IPS-NIHi11 (cell line): ENCODE measurements around the gene PSG2.
"Not testable (repeated sequence)": the region's sequence is repeated elsewhere in the genome, so short reads cannot be mapped to it uniquely, and the experiment has no call there.

ENCODE experiments used
- DNase-seq: peaks from one replicate; pipeline ENCODE4 v3.0.0; 2012; ENCODE audit warnings: mixed read lengths, low spot score

PSG2 gene

DNA sequence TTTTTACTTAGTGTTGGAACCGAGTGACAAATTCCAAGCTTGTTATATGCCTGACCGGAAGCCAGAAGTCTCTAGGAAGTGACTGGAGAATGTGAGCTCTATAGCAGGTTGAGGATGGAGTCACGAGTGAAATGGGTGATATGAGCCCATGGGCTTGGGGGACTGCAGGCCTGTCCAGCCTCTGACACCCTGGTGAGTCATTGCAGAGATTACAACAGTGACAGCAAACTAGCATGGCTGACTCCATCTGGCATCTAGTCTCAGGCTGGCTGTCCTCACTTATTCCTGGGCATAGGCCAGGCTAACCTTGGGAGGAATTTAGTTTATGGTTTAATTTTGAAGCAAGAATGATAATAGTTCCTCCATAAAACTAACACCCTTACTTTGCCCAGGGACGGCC, 4.6 kb downstream of the PSG2 start:
- DNase-seq: not testable (repeated sequence)

DNA sequence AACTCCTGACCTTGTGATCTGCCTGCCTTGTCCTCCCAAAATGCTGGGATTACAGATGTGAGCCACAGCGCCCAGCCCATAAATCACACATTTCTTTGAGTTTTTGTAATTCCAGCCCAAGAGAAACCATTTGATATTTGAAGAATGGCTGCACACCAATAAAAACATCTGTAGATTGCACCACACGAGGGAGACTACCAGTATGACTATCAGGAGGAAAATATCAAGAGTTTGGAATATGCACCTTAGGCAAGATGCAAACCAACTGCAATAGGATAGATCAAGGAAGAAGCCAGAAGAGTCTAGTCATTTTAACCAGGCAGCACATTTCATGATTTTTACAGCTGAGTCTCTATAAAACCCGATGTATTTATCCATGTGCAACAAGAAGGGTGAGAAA, 20.1 kb downstream of the PSG2 start:
- DNase-seq: not testable (repeated sequence)

GRCh38 chr19:43061326-43061725, 21.2 kb downstream of the PSG2 start:
- DNase-seq: not testable (repeated sequence)

GRCh38 chr19:43060254-43060653, 22.2 kb downstream of the PSG2 start:
- not testable (repeated sequence) for DNase-seq

DNA sequence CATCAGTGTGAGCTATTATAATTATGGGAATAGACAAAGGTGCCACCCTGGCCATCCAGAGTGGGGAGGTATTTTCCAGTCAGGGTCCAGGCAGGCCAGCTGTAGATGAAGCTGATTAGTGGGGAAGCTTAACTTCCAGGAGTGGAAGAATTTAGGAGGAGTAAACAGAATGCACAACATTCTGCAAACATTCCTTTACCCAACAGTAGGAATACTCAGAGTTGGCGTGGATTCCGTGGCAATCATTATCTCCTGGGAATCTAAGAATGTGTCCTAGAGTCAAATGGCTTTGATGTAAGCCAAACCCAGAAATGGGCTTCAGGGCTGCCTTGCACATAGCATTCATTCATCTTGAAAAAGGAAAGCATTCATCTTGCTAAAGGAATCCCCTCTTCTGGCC, 23.0 kb downstream of the PSG2 start:
- not testable (repeated sequence) for DNase-seq

DNA sequence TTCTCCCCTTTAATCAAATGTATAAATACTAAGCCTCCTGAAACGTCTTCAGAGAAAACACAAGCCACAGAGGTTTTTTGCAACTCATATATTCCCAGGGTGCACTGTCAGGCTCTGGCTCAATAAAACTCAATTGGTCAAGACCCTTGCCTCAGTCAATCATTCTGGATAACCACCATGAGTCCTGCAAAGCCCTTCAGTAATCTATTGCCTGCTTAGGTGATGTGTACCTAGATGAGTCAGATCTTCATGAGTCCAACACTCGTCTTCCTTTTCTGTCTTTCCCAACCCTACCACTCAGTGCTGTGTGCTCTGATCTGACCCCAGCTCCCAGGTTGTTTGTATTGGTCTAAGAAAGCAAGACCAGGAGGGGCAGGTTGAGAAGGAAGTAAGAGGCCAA, 24.1 kb downstream of the PSG2 start:
- not testable (repeated sequence) for DNase-seq

DNA sequence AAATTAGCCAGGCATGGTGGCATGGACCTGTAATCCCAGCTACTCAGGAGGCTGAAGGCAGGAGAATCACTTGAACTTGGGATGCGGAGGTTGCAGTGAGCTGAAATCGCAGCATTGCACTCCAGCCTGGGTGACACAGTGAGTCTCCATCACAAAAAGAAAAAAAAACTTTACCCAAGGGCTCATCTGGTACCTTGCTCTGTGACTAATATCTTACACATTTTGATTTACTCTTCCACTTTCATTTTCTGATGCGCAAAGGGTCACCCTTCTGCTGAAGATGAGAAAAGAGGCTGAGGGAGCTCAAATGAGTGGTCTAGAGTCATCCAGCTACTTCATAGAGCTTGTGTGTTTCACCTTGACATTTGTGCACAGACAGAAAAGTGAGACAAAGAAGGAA, 34.5 kb downstream of the PSG2 start:
- not testable (repeated sequence) for DNase-seq

DNA sequence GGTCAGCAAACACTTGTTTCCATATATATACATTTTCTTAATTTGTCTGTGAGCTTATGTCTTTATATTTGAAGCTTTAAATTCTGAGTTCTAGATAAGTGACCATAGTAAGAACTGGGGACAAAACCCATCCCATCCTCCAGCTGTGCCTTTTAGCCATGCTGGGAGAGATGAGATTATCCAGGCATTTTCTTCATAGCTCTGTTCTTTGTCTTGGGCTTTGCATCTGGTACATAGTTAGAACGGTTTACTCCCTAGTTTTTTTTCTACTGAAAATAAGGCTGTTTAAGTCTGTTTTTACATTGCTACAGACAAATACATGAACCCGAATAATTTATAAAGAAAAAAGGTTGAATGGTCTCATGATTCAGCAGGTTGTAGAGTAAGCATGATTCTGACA, 35.9 kb downstream of the PSG2 start:
- DNase-seq: not testable (repeated sequence)

DNA sequence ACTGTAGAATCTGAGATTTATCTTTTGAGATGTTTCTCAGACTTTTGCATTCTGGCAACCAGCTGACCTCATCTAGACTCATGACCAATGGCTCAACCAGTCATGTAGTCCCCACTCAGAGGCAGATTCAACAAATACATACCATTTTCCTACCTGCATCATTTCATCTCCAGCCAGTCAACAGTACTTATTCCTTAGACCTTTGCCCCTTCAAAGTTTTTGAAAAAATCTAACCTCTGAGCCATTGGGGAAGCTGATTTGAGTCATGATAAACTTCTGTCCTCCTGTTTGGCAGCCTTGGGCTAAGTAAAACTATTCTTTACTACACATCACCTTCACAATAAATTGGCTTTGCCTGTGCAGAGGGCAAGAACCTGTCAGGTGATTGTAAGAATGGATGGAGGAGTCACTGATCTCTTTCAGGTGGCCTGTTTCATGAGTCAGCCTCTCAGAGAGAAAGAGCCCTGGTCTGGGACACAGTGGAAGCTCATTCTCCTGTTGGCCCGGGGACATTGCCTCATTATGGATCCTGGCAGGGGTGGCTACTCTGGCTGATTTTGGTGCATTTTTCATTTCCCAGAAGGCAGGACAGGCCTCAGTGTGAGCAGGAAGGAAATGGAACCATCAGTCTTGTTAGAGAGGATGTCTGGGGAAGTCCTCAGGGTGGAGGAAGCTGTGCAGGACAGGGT, 38.9 kb downstream of the PSG2 start:
- not testable (repeated sequence) for DNase-seq

DNA sequence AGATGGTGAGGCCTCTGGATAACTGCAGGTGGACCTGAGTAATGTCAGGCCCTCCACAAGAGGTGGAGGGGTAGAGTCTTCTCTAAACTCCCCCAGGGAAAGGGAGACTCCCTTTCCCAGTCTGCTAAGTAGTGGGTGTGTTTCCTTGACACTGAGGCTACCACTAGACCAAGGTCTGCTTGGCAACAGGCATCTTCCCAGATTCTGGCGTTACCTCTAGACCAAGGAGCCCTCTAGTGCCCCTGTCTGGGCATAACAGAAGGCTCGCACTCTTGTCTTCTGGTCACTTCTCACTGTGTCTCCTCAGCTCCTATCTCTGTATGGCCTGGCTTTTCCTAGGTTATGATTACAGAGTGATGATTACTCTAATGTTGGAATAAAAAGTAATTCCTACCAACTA, 50.9 kb downstream of the PSG2 start:
- DNase-seq: not testable (repeated sequence)

DNA sequence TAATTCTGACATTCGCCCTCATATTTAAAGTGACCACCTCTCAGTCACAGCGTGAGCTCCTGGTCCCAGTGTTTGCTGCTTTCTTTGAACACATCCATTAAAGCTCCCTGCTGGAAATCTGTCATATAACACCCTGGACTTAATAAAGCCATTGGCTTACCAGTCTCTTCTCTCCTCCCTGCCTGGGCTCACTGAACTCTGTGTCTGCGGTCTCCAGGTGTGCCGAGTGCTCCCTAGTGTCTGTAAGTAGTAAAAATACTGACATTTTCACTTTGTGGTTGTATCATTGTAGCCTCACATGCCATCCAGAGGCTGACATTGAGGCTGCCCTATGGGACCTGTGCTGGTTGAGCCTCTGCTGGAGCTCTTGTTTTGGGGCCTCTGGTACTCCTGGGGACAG, 53.6 kb downstream of the PSG2 start:
- DNase-seq: no peak

GRCh38 chr19:43027985-43028384, 54.5 kb downstream of the PSG2 start:
- peak; percentile 10 for DNase-seq

DNA sequence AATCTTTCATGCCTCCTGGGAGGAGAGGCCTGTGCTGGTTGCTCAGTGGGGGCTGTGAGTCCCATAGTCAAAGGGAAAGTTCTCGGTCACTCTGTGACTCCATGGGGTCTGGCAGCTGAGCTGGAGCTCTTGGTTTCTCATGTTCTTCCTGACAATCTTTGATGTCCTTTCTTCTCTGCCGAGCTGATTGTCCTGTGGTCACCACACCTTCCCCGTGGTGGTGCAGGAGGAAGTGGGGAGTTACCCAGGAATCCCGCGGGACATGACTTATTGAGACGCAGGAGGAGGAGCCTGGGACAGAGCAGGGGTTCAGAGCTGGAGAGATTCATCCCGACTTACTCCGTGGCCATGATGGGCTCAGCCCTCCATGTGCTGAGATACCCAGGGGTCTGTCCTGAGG, 55.4 kb downstream of the PSG2 start:
- not testable (repeated sequence) for DNase-seq

- not testable (repeated sequence) for DNase-seq
Observed at GRCh38 chr19:43026369-43026768, 56.1 kb downstream of the PSG2 start, which contains the start of gene PSG11. Gene PSG11, minus strand, starts transcription at chr19:43026469. Its CDS starts 97 bp downstream, at chr19:43026372.

DNA sequence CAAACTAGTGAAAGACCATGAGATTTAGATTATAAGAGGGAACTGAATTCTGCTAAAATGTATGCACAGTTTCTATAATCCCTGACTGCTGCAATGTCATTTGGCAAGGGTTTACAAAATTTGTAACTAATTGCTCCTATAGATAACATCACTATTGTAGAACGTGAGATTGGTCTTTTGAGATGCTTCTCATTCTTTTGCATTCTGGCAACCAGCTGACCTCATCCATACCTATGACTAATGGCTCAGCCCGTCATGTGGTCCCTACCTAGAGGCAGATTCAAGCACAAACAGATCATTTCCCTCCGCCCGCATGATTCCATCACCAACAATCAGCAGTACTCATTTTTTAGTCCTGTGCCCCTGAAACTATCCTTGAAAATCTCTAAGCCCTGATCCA, 60.4 kb downstream of the PSG2 start:
- not testable (repeated sequence) for DNase-seq

DNA sequence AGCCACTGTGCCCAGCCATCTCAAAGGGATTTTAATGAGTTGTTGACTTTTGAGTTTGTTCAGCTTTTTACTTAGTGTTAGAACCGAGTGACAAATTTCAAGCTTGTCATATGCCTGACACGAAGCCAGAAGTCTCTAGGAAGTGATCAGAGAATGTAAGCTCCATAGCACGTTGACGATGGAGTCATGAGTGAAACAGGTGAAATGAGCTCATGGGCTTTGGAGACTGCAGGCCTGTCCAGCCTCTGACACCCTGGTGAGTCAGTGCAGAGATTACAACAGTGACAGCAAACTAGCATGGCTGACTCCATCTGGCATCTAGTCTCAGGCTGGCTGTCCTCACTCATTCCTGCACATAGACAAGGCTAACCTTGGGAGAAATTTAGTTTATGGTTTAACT, 60.9 kb downstream of the PSG2 start:
- not testable (repeated sequence) for DNase-seq

DNA sequence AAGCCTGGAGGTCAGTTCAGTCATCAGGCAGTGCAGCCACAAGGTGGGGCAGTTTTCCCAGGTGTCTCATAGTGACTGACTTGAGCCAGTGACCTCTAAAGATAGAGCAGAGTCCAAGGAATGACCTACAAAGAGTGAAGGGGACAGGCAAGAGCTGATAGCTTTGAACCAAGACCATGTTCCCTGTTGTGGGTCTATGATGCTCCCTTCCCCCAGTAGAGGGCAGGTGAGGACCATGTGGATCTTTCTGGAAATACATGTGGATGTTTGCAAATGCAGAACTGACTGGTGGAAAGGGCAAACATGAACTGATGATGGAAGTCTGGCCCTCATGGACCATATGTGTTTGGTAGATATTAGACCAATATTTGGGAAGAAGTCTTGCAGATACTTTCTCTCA, 62.9 kb downstream of the PSG2 start:
- not testable (repeated sequence) for DNase-seq
